ENCODE results near the gene PHAF1.

PHAF1 gene

DNA sequence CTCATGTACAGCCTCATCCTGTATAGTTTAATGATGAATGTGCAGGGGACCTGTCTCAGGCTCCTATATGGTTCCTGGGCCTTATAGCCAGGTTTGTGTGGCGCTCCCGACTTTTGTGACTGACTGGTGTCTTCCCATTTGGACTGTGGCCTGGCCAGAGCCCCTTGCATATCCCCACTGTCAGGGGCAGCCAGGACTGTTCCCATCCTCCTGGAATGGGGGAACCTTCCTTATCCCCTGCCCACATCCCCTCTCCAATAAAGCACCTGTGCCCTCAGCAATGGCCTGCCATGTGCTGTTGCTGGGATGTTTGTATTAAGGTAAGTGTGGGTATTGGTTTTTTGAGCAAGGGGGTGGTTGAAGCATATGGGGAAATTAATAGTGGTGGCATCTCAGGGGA, 38.5 kb downstream of the PHAF1 start:
- no peak for DNase-seq

DNA sequence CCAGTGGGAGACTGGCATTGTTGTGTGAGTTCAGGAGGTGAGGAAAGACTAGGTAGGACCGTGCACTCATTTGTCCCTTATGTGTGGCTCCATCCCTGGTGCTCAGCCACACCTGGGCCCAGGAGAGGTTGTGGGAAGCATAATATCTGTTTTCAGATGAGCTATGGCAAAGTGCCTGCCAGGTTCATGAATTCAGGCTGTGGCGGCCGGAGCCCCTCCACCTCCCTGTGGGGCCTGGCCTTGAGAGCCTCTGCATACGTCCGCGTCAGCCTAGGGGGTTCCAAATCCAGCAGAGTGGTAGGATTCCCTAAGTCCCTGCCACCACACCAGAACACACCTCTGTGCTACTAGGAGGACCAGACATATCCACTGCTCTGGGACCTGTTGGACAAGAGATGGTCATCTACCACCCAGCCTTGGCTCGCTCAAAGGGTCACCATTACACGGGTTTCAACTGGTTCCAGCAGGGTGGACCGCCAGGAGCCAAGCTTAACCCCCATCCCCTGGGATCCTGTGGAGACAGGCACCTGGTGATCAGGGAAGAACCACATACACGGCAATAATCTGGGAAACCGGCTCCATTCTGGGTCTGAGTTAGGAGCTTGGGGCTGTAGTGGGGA, 39.0 kb downstream of the PHAF1 start:
- no peak for DNase-seq

- DNase-seq = no peak
Observed at GRCh38 chr16:67149276-67150046, 39.7 kb downstream of the PHAF1 start.

DNA sequence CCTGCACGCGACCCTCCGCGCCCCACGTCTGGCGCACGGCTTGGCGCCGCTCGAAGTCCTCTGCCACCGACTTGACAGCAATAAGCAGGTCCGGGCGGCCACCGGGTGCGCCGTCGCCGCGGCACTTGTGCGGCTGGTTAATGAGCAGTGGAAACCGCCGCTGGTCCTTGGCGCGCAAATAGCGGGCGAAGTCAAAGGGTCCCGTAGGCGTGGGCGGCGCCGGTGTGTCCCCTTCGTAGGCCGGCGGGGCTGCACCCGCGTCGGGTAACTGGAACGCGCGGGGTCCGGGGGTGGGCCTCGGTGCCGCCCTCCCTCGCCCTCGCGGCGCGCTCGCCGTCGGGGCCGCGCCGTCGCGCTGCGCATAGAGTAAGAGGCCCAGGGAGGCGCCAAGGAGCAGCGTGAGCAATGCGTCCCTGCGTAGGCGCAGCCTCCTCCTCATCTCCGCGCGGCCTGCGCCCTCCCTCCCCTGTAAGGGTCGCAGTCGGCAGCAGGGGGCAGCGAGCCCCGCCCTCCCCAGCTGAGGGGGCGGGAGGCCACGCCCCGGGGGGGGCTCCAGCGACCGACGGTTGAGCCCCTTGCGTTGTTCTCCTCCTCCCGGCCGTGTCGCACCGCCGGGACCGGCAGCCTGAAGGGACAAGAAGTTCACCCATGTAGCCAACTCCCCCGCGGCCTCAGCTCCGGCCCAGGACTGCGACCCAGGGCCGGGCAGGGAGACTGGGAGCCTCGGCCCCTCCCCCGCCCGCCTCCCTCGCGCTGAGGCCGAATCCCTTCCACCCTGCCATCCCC, 40.5 kb downstream of the PHAF1 start:
- DNase-seq = no peak

DNA sequence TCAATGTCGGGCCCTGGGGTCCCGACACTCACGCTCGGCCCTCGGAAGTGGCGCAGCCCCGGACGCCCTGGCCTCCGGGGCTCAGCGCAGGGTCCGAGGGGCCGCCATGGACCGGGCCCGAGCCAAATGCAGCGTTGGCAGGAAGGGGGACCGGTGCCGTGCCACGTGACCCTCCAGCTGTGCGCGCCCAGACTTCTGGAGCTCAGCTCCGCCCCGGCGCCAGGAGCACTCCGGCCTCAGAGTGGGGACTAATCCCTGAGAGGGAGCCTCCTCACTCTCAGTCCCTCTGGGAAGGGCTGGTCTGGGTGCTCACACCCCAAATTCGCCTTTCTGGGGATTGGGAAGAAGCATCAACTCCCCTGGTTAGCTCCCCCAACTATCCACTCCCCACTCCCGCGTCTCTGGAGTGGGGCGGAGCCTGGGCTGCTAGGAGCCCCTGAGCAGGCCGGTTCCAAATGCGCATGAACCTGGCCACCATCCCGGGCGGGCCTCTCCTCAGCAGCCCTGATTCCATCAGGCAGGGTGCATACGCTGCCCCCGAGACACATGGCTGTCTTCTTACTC, 41.2 kb downstream of the PHAF1 start, which contains the start of gene B3GNT9:
Gene B3GNT9, minus strand, starts transcription at position 166 of the 564 bp plus-strand sequence. CDS start 513 bp downstream, outside the sequence.
- peak; percentile 17 to 32 for DNase-seq

- DNase-seq = no peak
Observed at GRCh38 chr16:67151431-67152097, 41.8 kb downstream of the PHAF1 start.

DNA sequence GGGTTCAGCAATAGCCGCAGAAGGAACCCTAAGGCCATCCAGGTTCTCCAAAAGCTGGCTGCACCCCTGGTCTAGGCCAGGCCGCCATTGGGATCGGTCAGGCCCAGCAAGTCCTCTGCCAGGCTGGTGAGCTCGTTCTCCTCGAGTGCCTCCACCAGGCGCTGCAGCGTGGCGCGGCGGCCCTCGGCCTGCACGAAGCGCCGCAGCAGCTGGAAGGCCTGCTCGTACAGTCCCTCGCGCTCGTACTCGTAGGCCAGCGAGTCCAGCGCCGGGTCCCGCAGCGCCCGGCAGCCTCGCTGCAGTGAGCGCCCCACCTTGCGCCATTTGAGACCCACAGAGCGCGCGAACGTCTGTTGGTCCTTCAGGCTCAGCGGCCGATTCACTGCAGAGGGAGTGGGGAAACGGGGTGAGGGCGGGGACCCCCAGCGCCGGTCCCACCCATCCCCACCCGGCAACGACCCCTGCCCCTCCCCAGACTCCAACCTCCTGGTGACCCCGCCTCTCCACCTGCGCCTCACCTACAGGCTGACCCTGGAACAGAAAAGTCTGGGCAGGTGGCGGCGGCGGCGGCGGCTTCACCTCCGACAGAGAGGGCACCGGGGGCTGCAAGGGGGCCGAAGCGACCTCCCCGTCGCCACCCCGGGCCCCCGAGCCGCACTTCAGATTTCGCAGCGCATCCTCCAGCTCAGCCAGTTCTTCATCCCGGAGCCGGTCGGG, 45.0 kb downstream of the PHAF1 start:
- DNase-seq = no peak

- DNase-seq = peak; percentile 47 to 53
Observed at GRCh38 chr16:67155295-67156142, 45.8 kb downstream of the PHAF1 start.

DNA sequence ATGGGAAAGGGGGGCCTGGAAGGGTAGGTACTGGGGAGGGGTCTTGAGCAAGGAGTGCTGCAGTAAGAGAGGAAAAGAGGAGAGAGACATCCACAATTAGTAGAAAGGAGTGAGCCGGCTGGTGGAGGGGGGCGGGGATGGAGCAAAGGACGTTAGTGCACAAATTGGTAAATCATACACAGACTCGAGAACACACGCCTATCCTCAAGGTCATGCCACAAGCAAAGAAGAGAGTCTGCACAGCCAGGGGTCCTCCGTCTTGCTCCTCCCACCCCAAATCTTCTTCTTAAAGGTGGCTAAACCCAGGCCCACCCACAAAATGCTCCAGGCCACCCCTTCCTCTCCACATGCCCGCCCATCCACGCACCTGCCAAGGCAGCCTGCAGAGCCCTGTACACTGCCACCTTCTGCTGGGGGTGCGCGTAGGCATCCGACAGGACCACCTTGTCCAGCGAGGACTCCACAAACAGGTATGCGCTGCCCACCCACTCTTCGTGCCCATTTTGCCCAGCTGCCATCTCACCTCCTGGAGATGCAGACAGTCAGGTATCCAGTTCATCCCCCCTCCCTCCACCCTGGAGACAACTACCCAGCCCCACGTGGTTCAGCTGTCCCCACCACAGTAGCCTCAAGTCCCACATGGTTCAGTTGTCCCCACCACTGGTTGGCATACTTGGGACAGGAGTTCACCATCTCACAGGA, 46.6 kb downstream of the PHAF1 start:
- no peak for DNase-seq

- no peak for DNase-seq
Observed at GRCh38 chr16:67157106-67157748, 47.5 kb downstream of the PHAF1 start.

DNA sequence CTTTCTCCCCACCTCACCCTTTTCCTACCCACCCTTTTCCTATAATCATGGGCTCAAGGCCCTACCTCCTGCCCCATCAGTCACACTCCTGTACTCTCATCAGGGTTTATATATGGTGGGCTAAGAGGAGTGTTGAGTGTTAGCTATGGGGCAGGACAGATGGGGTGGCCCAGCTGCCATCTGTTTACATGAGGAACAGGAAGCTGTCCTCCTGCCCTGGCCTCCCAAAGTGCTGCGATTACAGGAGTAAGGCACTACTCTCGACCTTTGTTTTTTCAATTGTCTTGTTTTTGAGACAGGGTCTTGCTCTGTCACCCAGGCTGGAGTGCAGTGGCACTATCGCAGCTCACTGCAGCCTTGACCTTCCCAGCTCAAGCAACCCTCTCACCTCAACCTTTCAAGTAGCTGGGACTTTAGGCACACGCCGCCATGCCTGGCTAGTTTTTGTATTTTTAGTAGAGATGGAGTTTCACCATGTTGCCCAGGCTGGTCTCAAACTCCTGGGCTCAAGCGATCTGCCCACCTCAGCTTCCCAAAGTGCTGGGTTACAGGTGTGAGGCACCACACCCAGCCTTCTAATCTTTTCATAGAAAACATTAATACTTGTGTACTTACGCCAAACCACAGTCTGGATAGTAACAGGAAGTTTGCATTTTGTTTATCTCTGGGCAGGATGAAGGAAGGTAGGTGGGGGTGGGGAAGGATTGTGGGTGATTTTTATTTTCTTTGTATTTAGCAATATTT, 48.3 kb downstream of the PHAF1 start:
- DNase-seq = no peak

DNA sequence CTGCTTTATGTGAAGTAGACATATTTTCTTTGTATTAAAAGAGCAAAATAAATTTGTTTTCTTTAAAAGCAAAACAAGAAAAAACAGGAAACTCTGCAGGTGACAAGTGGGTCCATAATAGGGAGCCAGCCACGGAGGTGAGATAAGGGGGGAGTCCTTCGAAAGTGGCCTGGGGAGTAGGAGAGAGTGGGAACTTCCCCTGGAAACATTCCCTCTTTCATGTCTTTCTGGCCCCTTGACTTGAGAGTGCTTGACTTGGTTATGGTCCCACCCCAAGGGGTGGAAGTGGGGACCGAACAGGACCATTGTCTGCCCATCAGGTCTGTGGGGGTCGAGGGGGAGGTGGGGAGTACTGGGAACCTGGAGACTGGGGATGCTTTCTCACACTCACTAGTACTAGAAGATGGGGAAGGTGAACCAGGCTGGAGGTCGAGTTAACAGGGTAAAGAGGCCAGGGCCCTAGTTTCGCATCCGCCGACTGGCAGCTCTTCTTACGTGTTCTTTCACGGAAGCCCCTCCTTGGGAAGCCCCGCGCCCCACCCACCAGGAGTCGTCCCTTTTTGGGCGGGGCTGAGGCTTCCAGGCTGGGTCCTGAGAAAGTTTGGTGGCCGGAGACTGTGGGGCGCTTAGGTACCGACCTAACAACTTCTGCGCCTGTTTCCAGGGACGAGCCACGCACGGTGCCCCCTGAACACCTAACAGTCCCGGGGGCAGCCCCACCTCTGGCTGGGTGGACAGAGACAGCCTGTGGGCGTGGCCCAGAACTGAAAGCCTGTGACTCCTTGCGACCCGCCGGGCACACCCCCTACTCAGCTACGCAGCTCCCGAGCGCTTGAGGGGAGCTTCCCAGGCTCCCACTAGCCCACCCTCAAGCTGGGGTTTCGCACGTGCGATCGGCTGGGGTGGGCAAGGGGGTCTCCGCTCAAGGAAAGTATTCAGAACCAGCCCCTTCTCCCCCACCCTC, 49.2 kb downstream of the PHAF1 start:
- DNase-seq = no peak

DNA sequence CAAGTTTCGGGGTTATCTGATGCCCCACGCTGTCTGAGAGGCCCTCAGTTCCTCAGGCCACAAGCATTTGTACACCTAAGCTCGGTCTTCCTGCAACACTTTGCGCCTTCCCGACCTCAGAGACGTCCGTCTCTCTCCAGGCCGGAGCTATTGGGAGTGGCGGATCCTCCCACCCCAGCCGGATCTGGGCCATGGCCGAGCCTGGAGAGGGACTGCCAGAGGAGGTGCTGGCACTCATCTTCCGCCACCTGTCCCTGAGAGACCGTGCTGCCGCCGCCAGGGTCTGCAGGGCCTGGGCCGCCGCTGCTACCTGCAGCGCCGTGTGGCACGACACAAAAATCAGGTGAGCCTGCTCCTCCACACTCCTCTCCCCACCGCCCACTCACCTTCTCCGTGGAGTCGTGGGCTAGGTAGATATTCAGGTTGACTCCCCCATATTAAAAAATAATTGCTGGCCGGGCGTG, 51.9 kb downstream of the PHAF1 start:
- no peak for DNase-seq

- no peak for DNase-seq
Observed at GRCh38 chr16:67162506-67163163, 52.9 kb downstream of the PHAF1 start.

DNA sequence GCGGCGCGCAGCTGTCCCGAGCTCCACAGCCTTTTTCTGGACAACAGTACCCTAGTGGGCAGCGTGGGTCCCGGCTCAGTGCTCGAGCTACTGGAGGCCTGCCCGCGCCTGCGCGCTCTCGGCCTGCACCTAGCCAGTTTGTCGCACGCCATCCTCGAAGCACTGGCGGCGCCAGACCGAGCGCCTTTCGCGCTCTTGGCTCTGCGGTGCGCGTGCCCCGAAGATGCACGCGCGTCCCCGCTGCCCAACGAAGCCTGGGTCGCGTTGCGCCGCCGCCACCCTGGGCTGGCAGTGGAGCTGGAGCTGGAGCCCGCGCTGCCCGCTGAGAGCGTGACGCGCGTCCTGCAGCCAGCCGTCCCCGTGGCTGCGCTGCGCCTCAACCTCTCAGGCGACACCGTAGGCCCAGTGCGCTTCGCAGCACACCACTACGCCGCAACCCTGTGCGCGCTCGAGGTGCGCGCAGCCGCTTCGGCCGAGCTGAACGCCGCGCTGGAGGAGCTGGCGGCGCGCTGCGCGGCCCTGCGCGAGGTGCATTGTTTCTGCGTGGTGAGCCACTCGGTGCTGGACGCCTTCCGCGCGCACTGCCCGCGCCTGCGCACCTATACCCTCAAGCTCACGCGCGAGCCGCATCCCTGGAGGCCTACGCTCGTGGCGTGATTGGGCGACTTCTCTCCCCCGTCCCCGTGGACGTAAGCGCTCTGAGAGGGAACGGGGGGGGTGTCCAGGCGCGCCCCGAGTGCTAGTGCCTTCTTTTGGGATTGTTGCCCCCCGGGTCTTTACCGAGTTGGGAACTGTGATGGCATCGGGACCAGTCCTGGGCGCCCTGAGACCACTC, 53.6 kb downstream of the PHAF1 start:
- DNase-seq = peak; percentile 72 to 84

GRCh38 chr16:67163999-67164558, 54.3 kb downstream of the PHAF1 start:
- peak in 1 of 2 experiments; percentile 43 for DNase-seq

All from NCI-H2081 (cell line).